ENCODE data around the gene HEATR5B.

DNA sequence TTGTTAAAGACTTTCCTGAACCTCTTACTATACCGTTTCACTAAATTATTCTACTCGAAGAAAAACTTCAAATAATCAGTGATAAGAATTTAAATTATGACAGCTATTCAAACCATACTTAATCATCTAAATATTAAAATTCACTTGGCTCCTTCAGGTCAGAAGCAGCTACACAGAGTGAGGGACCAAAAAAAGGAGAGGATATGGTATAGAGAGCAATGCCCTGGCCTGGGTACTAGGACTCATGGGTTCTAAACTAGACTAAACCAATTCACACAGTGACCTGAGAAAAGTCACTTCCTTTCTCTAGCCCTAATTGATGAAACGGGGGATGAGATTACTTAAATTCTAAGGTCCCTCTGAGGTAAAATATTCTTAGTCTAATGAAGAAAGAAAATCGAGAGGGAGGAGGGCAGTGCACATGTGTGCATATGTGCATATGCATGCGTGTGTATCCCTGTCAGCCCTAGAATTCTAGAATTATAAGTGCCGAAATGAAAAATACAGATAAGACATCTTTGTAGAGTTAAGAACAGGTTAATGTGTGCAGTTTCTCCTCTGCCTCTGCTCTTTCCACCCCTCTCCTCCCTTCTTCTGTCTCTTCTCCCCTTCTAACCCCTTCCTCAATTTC is 129.1 kb downstream of the HEATR5B start:
- TF ChIP-seq GATA2 (IDR thresholded peaks at IDR 0.05; ENCODE audit: low read depth, low read length): no peak
- no peak for TF ChIP-seq GATA3 (IDR thresholded peaks at IDR 0.05; ENCODE audit: low read depth, low read length)
